WTC11 (cell line): Measurements from ENCODE around the gene ABHD6. TPM values are rescaled to one million over a fixed set of nuclear protein-coding genes. Genes with fewer than 3 reads are reported as not detected.

Experiments used
- ATAC-seq: fragments of 200-7000 bp; cut with Tn5 transposase; 2 replicates; pipeline ENCODE4 v1.10.0; 2021; ENCODE audit warnings: mild to moderate bottlenecking, moderate library complexity
- CTCF ChIA-PET: fragments of 300-600 bp; sonication (Branson Sonifier 250); formaldehyde crosslinking; loops from one replicate; lab custom pipeline; 2021; ENCODE audit warnings: antibody characterized with exemption; lab: Charles Lee
- POLR2A ChIA-PET: fragments of 350-600 bp; sonication (Branson Sonifier 250); formaldehyde crosslinking; loops from one replicate; lab custom pipeline; 2021; ENCODE audit warnings: antibody characterized with exemption; lab: Charles Lee
- DNase-seq: peaks from one replicate; pipeline ENCODE4 v3.0.0; 2021; ENCODE audit warnings: low spot score
- H3K27ac Mint-ChIP-seq: 2 replicates; pipeline ENCODE4 v1.8.0; 2021; ENCODE audit warnings: mixed read lengths
- H3K27me3 Mint-ChIP-seq: 2 replicates; pipeline ENCODE4 v1.8.0; 2021; ENCODE audit warnings: low read depth, mild to moderate bottlenecking, moderate library complexity, mixed read lengths
- H3K36me3 Mint-ChIP-seq: 2 replicates; pipeline ENCODE4 v1.8.0; 2021; ENCODE audit warnings: mixed read lengths
- H3K4me1 Mint-ChIP-seq: 2 replicates; pipeline ENCODE4 v1.8.0; 2022; ENCODE audit warnings: mixed read lengths
- H3K4me3 Mint-ChIP-seq: 2 replicates; pipeline ENCODE4 v1.8.0; 2021; ENCODE audit warnings: mild to moderate bottlenecking, moderate library complexity, mixed read lengths
- H3K9me3 Mint-ChIP-seq: 2 replicates; pipeline ENCODE4 v1.8.0; 2021; ENCODE audit warnings: mixed read lengths
- ATF3 ChIP-seq: sonication (generic); formaldehyde crosslinking; conservative IDR thresholded peaks from 2 replicates; pipeline ENCODE4 v1.8.1; 2022; ENCODE audit warnings: mild to moderate bottlenecking, missing genetic modification reagents
- ATF6 ChIP-seq: sonication (generic); formaldehyde crosslinking; IDR thresholded peaks from 2 replicates; pipeline ENCODE4 v1.8.1; 2023; ENCODE audit warnings: mild to moderate bottlenecking, missing genetic modification reagents
- CBFB ChIP-seq: sonication (generic); formaldehyde crosslinking; IDR thresholded peaks from 2 replicates; pipeline ENCODE4 v1.8.1; 2022; ENCODE audit warnings: mild to moderate bottlenecking, low read depth, missing genetic modification reagents
- CTCF ChIP-seq: fragments of 200-600 bp; IDR thresholded peaks from 2 replicates; pipeline ENCODE4 v1.8.0; 2022; ENCODE audit warnings: antibody characterized with exemption
- E2F4 ChIP-seq: sonication (generic); formaldehyde crosslinking; IDR thresholded peaks from 2 replicates; pipeline ENCODE4 v1.8.1; 2022; ENCODE audit warnings: low read depth, mild to moderate bottlenecking, moderate library complexity, missing genetic modification reagents, borderline replicate concordance
- FOXJ3 ChIP-seq: sonication (generic); formaldehyde crosslinking; IDR thresholded peaks from 2 replicates; pipeline ENCODE4 v1.9.0; 2021; ENCODE audit warnings: missing genetic modification reagents, mild to moderate bottlenecking, borderline replicate concordance
- FOXP4 ChIP-seq: sonication (generic); formaldehyde crosslinking; IDR thresholded peaks from 2 replicates; pipeline ENCODE4 v1.8.0; 2022; ENCODE audit warnings: mild to moderate bottlenecking, missing genetic modification reagents
- GTF2I ChIP-seq: fragments of 250-450 bp; sonication (Bioruptor Pico); conservative IDR thresholded peaks from 2 replicates; pipeline ENCODE4 v1.4.0; 2021; ENCODE audit warnings: mild to moderate bottlenecking
- HMGA2 ChIP-seq: fragments of 250-450 bp; sonication (Bioruptor Pico); IDR thresholded peaks from 2 replicates; pipeline ENCODE4 v1.4.0; 2021; ENCODE audit warnings: mild to moderate bottlenecking, moderate library complexity
- KAT7 ChIP-seq: sonication (generic); formaldehyde crosslinking; IDR thresholded peaks from 2 replicates; pipeline ENCODE4 v1.8.1; 2023; ENCODE audit warnings: missing genetic modification reagents, mild to moderate bottlenecking, borderline replicate concordance
- NFYB ChIP-seq: sonication (generic); formaldehyde crosslinking; conservative IDR thresholded peaks from 2 replicates; pipeline ENCODE4 v1.8.0; 2022; ENCODE audit warnings: low read depth, missing genetic modification reagents
- NR2C2 ChIP-seq: sonication (generic); formaldehyde crosslinking; IDR thresholded peaks from 2 replicates; pipeline ENCODE4 v1.8.0; 2022; ENCODE audit warnings: mild to moderate bottlenecking, missing genetic modification reagents
- RORB ChIP-seq: fragments of 250-450 bp; sonication (Bioruptor Pico); IDR thresholded peaks from 2 replicates; pipeline ENCODE4 v1.9.0; 2021; ENCODE audit warnings: mild to moderate bottlenecking
- SMAD3 ChIP-seq: sonication (generic); formaldehyde crosslinking; IDR thresholded peaks from 2 replicates; pipeline ENCODE4 v1.8.0; 2022; ENCODE audit warnings: missing genetic modification reagents, mild to moderate bottlenecking, borderline replicate concordance
- STAT6 ChIP-seq: sonication (generic); formaldehyde crosslinking; conservative IDR thresholded peaks from 2 replicates; pipeline ENCODE4 v1.8.1; 2023; ENCODE audit warnings: mild to moderate bottlenecking, low read depth, missing genetic modification reagents, moderate library complexity
- TP53 ChIP-seq: sonication (generic); formaldehyde crosslinking; IDR thresholded peaks from 2 replicates; pipeline ENCODE4 v1.8.1; 2023; ENCODE audit warnings: mild to moderate bottlenecking, missing genetic modification reagents
- USF1 ChIP-seq: sonication (generic); formaldehyde crosslinking; IDR thresholded peaks from 2 replicates; pipeline ENCODE4 v1.8.0; 2022; ENCODE audit warnings: mild to moderate bottlenecking, missing genetic modification reagents
- ZNF219 ChIP-seq: sonication (generic); formaldehyde crosslinking; IDR thresholded peaks from 2 replicates; pipeline ENCODE4 v1.8.0; 2023; ENCODE audit warnings: missing genetic modification reagents, mild to moderate bottlenecking, borderline replicate concordance
- ZNF396 ChIP-seq: fragments of 250-450 bp; sonication (Bioruptor Pico); IDR thresholded peaks from 2 replicates; pipeline ENCODE4 v1.8.0; 2021; ENCODE audit warnings: mild to moderate bottlenecking, moderate library complexity, borderline replicate concordance
- ZNF423 ChIP-seq: fragments of 250-450 bp; sonication (Bioruptor Pico); IDR thresholded peaks from 2 replicates; pipeline ENCODE4 v2.1.2; 2022; ENCODE audit warnings: mild to moderate bottlenecking, moderate library complexity
- ZNF532 ChIP-seq: fragments of 250-450 bp; sonication (Bioruptor Pico); IDR thresholded peaks from 2 replicates; pipeline ENCODE4 v1.9.0; 2021; ENCODE audit warnings: mild to moderate bottlenecking, borderline replicate concordance
- ZNF671 ChIP-seq: fragments of 250-450 bp; sonication (Bioruptor Pico); IDR thresholded peaks from 2 replicates; pipeline ENCODE4 v1.8.0; 2021; ENCODE audit warnings: mild to moderate bottlenecking
- total RNA-seq: library from RNA; stranded (reverse); gene quantifications from 3 replicates; pipeline ENCODE4 v1.2.3, GENCODE V29; 2021

ABHD6 gene
- total RNA-seq, 1 experiment from 2014 or later: 5.4 TPM

- H3K4me3 Mint-ChIP-seq: peak overlapping the region; percentile 46
- DNase-seq (peak; percentile 78), ATAC-seq (peak; percentile 91)
- H3K4me1 Mint-ChIP-seq: peaks cover 10% of the 10 kb centered on the region
- H3K9me3 Mint-ChIP-seq: no peaks in the 10 kb centered on the region
- H3K36me3 Mint-ChIP-seq: no peaks in the 10 kb centered on the region
- POLR2A ChIA-PET: interaction anchor here (0.6 to 1.3 kb wide), 2 partner anchors 89 to 241 kb away, joined by 4 read pairs; partner anchors contain the start of genes HTD2 and RPP14
- CTCF ChIA-PET: interaction anchor here (0.6 to 3.8 kb wide), 48 partner anchors 8 to 312 kb away, joined by 3 to 118 read pairs (median 4); partner anchors contain the start of genes ABHD6, FLNB, HTD2 and PXK
- H3K27me3 Mint-ChIP-seq: no peaks in the 10 kb centered on the region
- H3K27ac Mint-ChIP-seq: peak overlapping the region; percentile 71; the same call in 1 of the 2 replicates
- no peak for TF ChIP-seq ZNF532 (CRISPR knock-in tag)
- TF ChIP-seq ZNF671: no peak
- no peak for TF ChIP-seq E2F4 (CRISPR knock-in tag)
- no peak for TF ChIP-seq FOXP4 (CRISPR knock-in tag)
- TF ChIP-seq RORB (CRISPR knock-in tag): no peak
- TF ChIP-seq KAT7 (CRISPR knock-in tag): no peak
- TF ChIP-seq ZNF396 (CRISPR knock-in tag): no peak
- TF ChIP-seq CBFB (CRISPR knock-in tag): no peak
- TF ChIP-seq NFYB (CRISPR knock-in tag): no peak
- peak; percentile 67 for TF ChIP-seq USF1 (CRISPR knock-in tag)
- TF ChIP-seq SMAD3: no peak
- TF ChIP-seq NR2C2: no peak
- no peak for TF ChIP-seq FOXJ3 (CRISPR knock-in tag)
- TF ChIP-seq STAT6: no peak
- no peak for TF ChIP-seq ZNF219 (CRISPR knock-in tag)
- TF ChIP-seq ZNF423 (CRISPR knock-in tag): no peak
- no peak for TF ChIP-seq GTF2I (CRISPR knock-in tag)
- no peak; the same call in 1 of the 2 replicates for TF ChIP-seq TP53
- no peak for TF ChIP-seq ATF6 (CRISPR knock-in tag)
- TF ChIP-seq ATF3: no peak
- peak; percentile 51; the same call in 1 of the 2 replicates for TF ChIP-seq CTCF
- TF ChIP-seq HMGA2 (CRISPR knock-in tag): no peak
These were observed 20.3 kb upstream of the ABHD6 start for GRCh38 chr3:58217209-58217811.
